IPS-NIHi7 (cell line): ENCODE results near the gene ABI3.
"Not testable (repeated sequence)": the region's sequence is repeated elsewhere in the genome, so short reads cannot be mapped to it uniquely, and the experiment has no call there.

Experiments used
- DNase-seq: peaks from one replicate; pipeline ENCODE4 v3.0.0; 2012; ENCODE audit warnings: mixed read lengths; ENCODE audit errors: extremely low spot score

ABI3 gene

GRCh38 chr17:49210158-49211029 is at the start of gene ABI3, which contains the start of gene GNGT2:
ABI3 (plus strand) TSS chr17:49210707; CDS start chr17:49210725, 18 bp downstream.
GNGT2 (minus strand) TSS chr17:49210574; CDS start chr17:49207422, 3,152 bp downstream.
- DNase-seq = peak; percentile 63

GRCh38 chr17:49162866-49163265 is 47.6 kb upstream of the ABI3 start:
- DNase-seq = no peak

GRCh38 chr17:49165143-49165542 is 45.4 kb upstream of the ABI3 start:
- DNase-seq = no peak

GRCh38 chr17:49168706-49169105 is 41.8 kb upstream of the ABI3 start:
- DNase-seq = no peak

GRCh38 chr17:49170216-49170615 is 40.3 kb upstream of the ABI3 start:
- no peak for DNase-seq

- not testable (repeated sequence) for DNase-seq
Observed at GRCh38 chr17:49170711-49171110, 39.8 kb upstream of the ABI3 start.

- not testable (repeated sequence) for DNase-seq
Observed at GRCh38 chr17:49175978-49176377, 34.5 kb upstream of the ABI3 start.

- DNase-seq = peak; percentile 88
Observed at GRCh38 chr17:49180303-49180702, 30.2 kb upstream of the ABI3 start.

- no peak for DNase-seq
Observed at GRCh38 chr17:49180998-49181635, 29.4 kb upstream of the ABI3 start.

- no peak for DNase-seq
Observed at GRCh38 chr17:49183341-49183740, 27.2 kb upstream of the ABI3 start.

- DNase-seq = no peak
Observed at GRCh38 chr17:49183801-49184200, 26.7 kb upstream of the ABI3 start.

- not testable (repeated sequence) for DNase-seq
Observed at GRCh38 chr17:49184522-49184921, 26.0 kb upstream of the ABI3 start.

GRCh38 chr17:49185381-49185780 is 25.1 kb upstream of the ABI3 start:
- DNase-seq = not testable (repeated sequence)

- no peak for DNase-seq
Observed at GRCh38 chr17:49187301-49187700, 23.2 kb upstream of the ABI3 start.

- DNase-seq = peak; percentile 4
Observed at GRCh38 chr17:49190932-49191331, 19.6 kb upstream of the ABI3 start.

- no peak for DNase-seq
Observed at GRCh38 chr17:49191409-49191916, 19.0 kb upstream of the ABI3 start.

GRCh38 chr17:49191917-49192741 is 18.4 kb upstream of the ABI3 start:
- peak; percentile 75 for DNase-seq

GRCh38 chr17:49193513-49194296 is 16.8 kb upstream of the ABI3 start:
- peak; percentile 60 for DNase-seq

GRCh38 chr17:49194297-49194607 is 16.3 kb upstream of the ABI3 start:
- no peak for DNase-seq

- DNase-seq = no peak
Observed at GRCh38 chr17:49195751-49196150, 14.8 kb upstream of the ABI3 start.

GRCh38 chr17:49196520-49196919 is 14.0 kb upstream of the ABI3 start:
- peak; percentile 0 for DNase-seq
